Neural cell (in vitro differentiated cells): Measurements from ENCODE around the gene IRS4. TPM values are rescaled to one million over a fixed set of nuclear protein-coding genes. Genes with fewer than 3 reads are reported as not detected.
A peak's percentile ranks its signal among the peaks of the same experiment; 100 is the strongest.

Experiments
- H2AFZ ChIP-seq: fragments of 200-600, 300-800 bp; sonication (generic), shearing (Covaris generic); 2 replicates; pipeline ENCODE4 v1.6.0; 2014; ENCODE audit warnings: low read depth, mild to moderate bottlenecking, antibody characterized with exemption, low read length, moderate library complexity
- H3F3A ChIP-seq: fragments of 200-600 bp; shearing (Covaris generic); 2 replicates; pipeline ENCODE4 v1.6.1; 2016; ENCODE audit warnings: mild to moderate bottlenecking, moderate library complexity, mixed read lengths, antibody characterized with exemption, low read length; ENCODE audit not compliant: insufficient read depth, poor library complexity, severe bottlenecking
- H3K27ac ChIP-seq: fragments of 200-600, 300-800 bp; sonication (generic), shearing (Covaris generic); 2 replicates; pipeline ENCODE4 v1.5.1; 2014; ENCODE audit warnings: mild to moderate bottlenecking, low read length, moderate library complexity
- H3K27me3 ChIP-seq: fragments of 300-800, 200-600 bp; sonication (generic), shearing (Covaris generic); 2 replicates; pipeline ENCODE4 v1.6.0; 2014; ENCODE audit warnings: mild to moderate bottlenecking, low read depth, low read length, moderate library complexity; ENCODE audit not compliant: insufficient read depth
- H3K36me3 ChIP-seq: fragments of 300-800, 200-600 bp; sonication (generic), shearing (Covaris generic); 2 replicates; pipeline ENCODE4 v1.5.1; 2014; ENCODE audit warnings: mild to moderate bottlenecking, antibody characterized with exemption, low read length, moderate library complexity; ENCODE audit not compliant: insufficient read depth
- H3K4me2 ChIP-seq: fragments of 300-800, 200-600 bp; sonication (generic), shearing (Covaris generic); 2 replicates; pipeline ENCODE4 v1.6.0; 2014; ENCODE audit warnings: mild to moderate bottlenecking, low read length
- H3K4me3 ChIP-seq: fragments of 300-800, 200-600 bp; sonication (generic), shearing (Covaris generic); 2 replicates; pipeline ENCODE4 v1.5.1; 2014; ENCODE audit warnings: mild to moderate bottlenecking, low read length, moderate library complexity
- H3K79me2 ChIP-seq: fragments of 200-600 bp; shearing (Covaris generic); replicated peaks from 2 replicates; pipeline ENCODE4 v1.6.0; 2014; ENCODE audit warnings: mild to moderate bottlenecking, low read length, moderate library complexity; ENCODE audit not compliant: insufficient read depth
- H3K9ac ChIP-seq: fragments of 300-800, 200-600 bp; sonication (generic), shearing (Covaris generic); 2 replicates; pipeline ENCODE4 v1.6.1; 2016; ENCODE audit warnings: mild to moderate bottlenecking, low read length, mixed read lengths
- H3K9me2 ChIP-seq: fragments of 200-600 bp; shearing (Covaris generic); 2 replicates; pipeline ENCODE4 v1.6.1; 2016; ENCODE audit warnings: mild to moderate bottlenecking, low read length, mixed read lengths; ENCODE audit not compliant: insufficient read depth
- H3K9me3 ChIP-seq: fragments of 200-600, 300-800 bp; sonication (generic), shearing (Covaris generic); 2 replicates; pipeline ENCODE4 v1.6.1; 2016; ENCODE audit warnings: mild to moderate bottlenecking, mixed run types, low read length, moderate library complexity, mixed read lengths
- H4K20me1 ChIP-seq: fragments of 200-600 bp; shearing (Covaris generic); 2 replicates; pipeline ENCODE4 v1.6.1; 2016; ENCODE audit warnings: mild to moderate bottlenecking, mixed run types; ENCODE audit not compliant: insufficient read depth
- EP300 ChIP-seq: fragments of 450-650 bp; conservative IDR thresholded peaks from 2 replicates; pipeline ENCODE4 v1.6.1; 2014; ENCODE audit warnings: antibody characterized with exemption, mild to moderate bottlenecking, moderate library complexity; ENCODE audit not compliant: poor library complexity, severe bottlenecking
- EZH2 ChIP-seq: fragments of 200-600, 300-800 bp; shearing (Covaris generic), sonication (generic); IDR thresholded peaks from 2 replicates; pipeline ENCODE4 v1.6.1; 2014; ENCODE audit warnings: antibody characterized with exemption, low read length, borderline replicate concordance, mild to moderate bottlenecking; ENCODE audit not compliant: insufficient read depth, poor library complexity, severe bottlenecking
- MXI1 ChIP-seq: fragments of 450-650 bp; conservative IDR thresholded peaks from 2 replicates; pipeline ENCODE4 v1.6.1; 2014; ENCODE audit warnings: antibody characterized with exemption, mild to moderate bottlenecking; ENCODE audit not compliant: poor library complexity, severe bottlenecking
- POLR2AphosphoS5 ChIP-seq: IDR thresholded peaks from 2 replicates; pipeline ENCODE4 v1.6.1; 2012
- RAD21 ChIP-seq: fragments of 450-650 bp; conservative IDR thresholded peaks from 2 replicates; pipeline ENCODE4 v1.6.1; 2014; ENCODE audit warnings: antibody characterized with exemption, mild to moderate bottlenecking, moderate library complexity
- SMC3 ChIP-seq: fragments of 450-650 bp; conservative IDR thresholded peaks from 2 replicates; pipeline ENCODE4 v1.6.1; 2014; ENCODE audit warnings: antibody characterized with exemption, mild to moderate bottlenecking, moderate library complexity; ENCODE audit not compliant: poor library complexity
- TAF1 ChIP-seq: IDR thresholded peaks from 2 replicates; pipeline ENCODE4 v1.6.1; 2012; ENCODE audit warnings: low read depth
- polyA plus RNA-seq: library from polyadenylated mRNA; depleted of rRNA; stranded (reverse); fragments of >200 nt; gene quantifications from 2 replicates; pipeline ENCODE4 v1.2.3, GENCODE V29; 2014
- TF ChIP-seq, protein P1 (sequence below): IDR thresholded peaks from 2 replicates; pipeline ENCODE4 v1.6.1; 2012; ENCODE audit warnings: borderline replicate concordance
- TF ChIP-seq, protein P2 (sequence below): fragments of 450-650 bp; IDR thresholded peaks from 2 replicates; pipeline ENCODE4 v1.5.1; 2014; ENCODE audit warnings: antibody characterized with exemption, mild to moderate bottlenecking, moderate library complexity; ENCODE audit not compliant: poor library complexity, severe bottlenecking

Gene IRS4
- polyA plus RNA-seq, 1 donor from 2014 or later, result 2.1 TPM

- TF ChIP-seq MXI1 (no peak), EZH2 (no peak), RAD21 (no peak), TAF1 (no peak), SMC3 (no peak), EP300 (no peak), POLR2AphosphoS5 (no peak)
- TF ChIP-seq, protein P1, sequence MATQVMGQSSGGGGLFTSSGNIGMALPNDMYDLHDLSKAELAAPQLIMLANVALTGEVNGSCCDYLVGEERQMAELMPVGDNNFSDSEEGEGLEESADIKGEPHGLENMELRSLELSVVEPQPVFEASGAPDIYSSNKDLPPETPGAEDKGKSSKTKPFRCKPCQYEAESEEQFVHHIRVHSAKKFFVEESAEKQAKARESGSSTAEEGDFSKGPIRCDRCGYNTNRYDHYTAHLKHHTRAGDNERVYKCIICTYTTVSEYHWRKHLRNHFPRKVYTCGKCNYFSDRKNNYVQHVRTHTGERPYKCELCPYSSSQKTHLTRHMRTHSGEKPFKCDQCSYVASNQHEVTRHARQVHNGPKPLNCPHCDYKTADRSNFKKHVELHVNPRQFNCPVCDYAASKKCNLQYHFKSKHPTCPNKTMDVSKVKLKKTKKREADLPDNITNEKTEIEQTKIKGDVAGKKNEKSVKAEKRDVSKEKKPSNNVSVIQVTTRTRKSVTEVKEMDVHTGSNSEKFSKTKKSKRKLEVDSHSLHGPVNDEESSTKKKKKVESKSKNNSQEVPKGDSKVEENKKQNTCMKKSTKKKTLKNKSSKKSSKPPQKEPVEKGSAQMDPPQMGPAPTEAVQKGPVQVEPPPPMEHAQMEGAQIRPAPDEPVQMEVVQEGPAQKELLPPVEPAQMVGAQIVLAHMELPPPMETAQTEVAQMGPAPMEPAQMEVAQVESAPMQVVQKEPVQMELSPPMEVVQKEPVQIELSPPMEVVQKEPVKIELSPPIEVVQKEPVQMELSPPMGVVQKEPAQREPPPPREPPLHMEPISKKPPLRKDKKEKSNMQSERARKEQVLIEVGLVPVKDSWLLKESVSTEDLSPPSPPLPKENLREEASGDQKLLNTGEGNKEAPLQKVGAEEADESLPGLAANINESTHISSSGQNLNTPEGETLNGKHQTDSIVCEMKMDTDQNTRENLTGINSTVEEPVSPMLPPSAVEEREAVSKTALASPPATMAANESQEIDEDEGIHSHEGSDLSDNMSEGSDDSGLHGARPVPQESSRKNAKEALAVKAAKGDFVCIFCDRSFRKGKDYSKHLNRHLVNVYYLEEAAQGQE, result no peak
- TF ChIP-seq, protein P2, sequence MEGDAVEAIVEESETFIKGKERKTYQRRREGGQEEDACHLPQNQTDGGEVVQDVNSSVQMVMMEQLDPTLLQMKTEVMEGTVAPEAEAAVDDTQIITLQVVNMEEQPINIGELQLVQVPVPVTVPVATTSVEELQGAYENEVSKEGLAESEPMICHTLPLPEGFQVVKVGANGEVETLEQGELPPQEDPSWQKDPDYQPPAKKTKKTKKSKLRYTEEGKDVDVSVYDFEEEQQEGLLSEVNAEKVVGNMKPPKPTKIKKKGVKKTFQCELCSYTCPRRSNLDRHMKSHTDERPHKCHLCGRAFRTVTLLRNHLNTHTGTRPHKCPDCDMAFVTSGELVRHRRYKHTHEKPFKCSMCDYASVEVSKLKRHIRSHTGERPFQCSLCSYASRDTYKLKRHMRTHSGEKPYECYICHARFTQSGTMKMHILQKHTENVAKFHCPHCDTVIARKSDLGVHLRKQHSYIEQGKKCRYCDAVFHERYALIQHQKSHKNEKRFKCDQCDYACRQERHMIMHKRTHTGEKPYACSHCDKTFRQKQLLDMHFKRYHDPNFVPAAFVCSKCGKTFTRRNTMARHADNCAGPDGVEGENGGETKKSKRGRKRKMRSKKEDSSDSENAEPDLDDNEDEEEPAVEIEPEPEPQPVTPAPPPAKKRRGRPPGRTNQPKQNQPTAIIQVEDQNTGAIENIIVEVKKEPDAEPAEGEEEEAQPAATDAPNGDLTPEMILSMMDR, result no peak
- no peak overlapping the region for H3K27ac ChIP-seq
- H2AFZ ChIP-seq, result no peak overlapping the region
- H3F3A ChIP-seq, result no peaks in the 10 kb centered on the region
- peaks cover 28% of the 10 kb centered on the region for H3K27me3 ChIP-seq
- no peaks in the 10 kb centered on the region for H4K20me1 ChIP-seq
- peak overlapping the region; percentile 55 for H3K4me2 ChIP-seq
- H3K9ac ChIP-seq, result peak overlapping the region; percentile 48
- no peaks in the 10 kb centered on the region for H3K9me2 ChIP-seq
- no peaks in the 10 kb centered on the region for H3K36me3 ChIP-seq
- peak overlapping the region; percentile 78 for H3K4me3 ChIP-seq
- H3K79me2 ChIP-seq, result no peaks in the 10 kb centered on the region
- H3K9me3 ChIP-seq, result no peaks in the 10 kb centered on the region
Measured at GRCh38 chrX:108737754-108738153, 1.4 kb upstream of the IRS4 start.

- H3K4me2 ChIP-seq, result no peak overlapping the region
- no peaks in the 10 kb centered on the region for H3F3A ChIP-seq
- H3K9ac ChIP-seq, result peak overlapping the region; percentile 46
- H3K36me3 ChIP-seq, result no peaks in the 10 kb centered on the region
- no peak overlapping the region for H3K27ac ChIP-seq
- no peak for TF ChIP-seq MXI1
- H2AFZ ChIP-seq, result no peak overlapping the region
- peaks cover 42% of the 10 kb centered on the region for H3K27me3 ChIP-seq
- H3K79me2 ChIP-seq, result no peaks in the 10 kb centered on the region
- H3K4me3 ChIP-seq, result peak overlapping the region; percentile 78
- no peaks in the 10 kb centered on the region for H3K9me2 ChIP-seq
- H4K20me1 ChIP-seq, result no peaks in the 10 kb centered on the region
- H3K9me3 ChIP-seq, result no peaks in the 10 kb centered on the region
Measured at GRCh38 chrX:108735679-108736508, 469 bp downstream of the IRS4 start.
